HFF-Myc (cell line): ENCODE data around the gene RABGEF1.
"Not testable (repeated sequence)": the region's sequence is repeated elsewhere in the genome, so short reads cannot be mapped to it uniquely, and the experiment has no call there.

Experiments
- DNase-seq: peaks from one replicate; pipeline ENCODE4 v3.0.0-alpha.2; 2011; ENCODE audit warnings: low read depth; ENCODE audit errors: extremely low read depth
- H3K4me3 ChIP-seq: replicated peaks from 2 replicates; pipeline ENCODE4 v1.5.1; 2011; ENCODE audit warnings: low read depth, mild to moderate bottlenecking, control low read depth, low read length
- TF ChIP-seq, protein P1 (sequence below): IDR thresholded peaks from 2 replicates; pipeline ENCODE4 v1.5.1; 2012; ENCODE audit warnings: mild to moderate bottlenecking, low read depth, low read length, control low read depth; ENCODE audit errors: missing control alignments

RABGEF1 gene

DNA sequence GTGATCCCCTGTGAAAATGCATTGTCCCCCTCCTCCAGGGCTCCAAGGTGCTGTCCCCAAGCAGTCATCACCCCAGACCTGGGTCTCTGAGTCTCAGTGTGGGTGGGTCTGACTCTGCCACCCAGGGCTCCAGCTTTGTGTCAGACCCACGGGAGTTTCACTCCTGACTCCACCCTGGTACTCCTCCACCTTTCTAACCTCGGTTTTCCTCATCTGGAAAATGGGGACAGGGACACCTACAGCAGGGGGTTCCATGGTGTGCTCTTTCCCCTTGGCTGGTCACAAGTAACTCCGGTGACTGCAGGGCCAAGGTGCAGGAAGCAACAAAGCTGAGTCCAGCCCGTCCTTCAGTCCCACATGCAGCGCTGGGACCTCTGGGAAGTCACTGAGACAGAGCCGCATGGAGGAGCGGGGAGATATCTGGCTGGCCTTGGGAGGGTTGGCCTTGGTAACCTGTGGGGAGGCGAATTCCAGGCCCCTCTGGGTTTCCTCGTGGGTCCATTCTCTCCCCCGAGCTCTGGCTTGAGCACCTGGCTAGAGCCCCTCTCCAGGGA is 41.8 kb upstream of the RABGEF1 start:
- H3K4me3 ChIP-seq, result no peak overlapping the region
- no peak for DNase-seq
- TF ChIP-seq, protein P1, sequence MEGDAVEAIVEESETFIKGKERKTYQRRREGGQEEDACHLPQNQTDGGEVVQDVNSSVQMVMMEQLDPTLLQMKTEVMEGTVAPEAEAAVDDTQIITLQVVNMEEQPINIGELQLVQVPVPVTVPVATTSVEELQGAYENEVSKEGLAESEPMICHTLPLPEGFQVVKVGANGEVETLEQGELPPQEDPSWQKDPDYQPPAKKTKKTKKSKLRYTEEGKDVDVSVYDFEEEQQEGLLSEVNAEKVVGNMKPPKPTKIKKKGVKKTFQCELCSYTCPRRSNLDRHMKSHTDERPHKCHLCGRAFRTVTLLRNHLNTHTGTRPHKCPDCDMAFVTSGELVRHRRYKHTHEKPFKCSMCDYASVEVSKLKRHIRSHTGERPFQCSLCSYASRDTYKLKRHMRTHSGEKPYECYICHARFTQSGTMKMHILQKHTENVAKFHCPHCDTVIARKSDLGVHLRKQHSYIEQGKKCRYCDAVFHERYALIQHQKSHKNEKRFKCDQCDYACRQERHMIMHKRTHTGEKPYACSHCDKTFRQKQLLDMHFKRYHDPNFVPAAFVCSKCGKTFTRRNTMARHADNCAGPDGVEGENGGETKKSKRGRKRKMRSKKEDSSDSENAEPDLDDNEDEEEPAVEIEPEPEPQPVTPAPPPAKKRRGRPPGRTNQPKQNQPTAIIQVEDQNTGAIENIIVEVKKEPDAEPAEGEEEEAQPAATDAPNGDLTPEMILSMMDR, result no peak

DNA sequence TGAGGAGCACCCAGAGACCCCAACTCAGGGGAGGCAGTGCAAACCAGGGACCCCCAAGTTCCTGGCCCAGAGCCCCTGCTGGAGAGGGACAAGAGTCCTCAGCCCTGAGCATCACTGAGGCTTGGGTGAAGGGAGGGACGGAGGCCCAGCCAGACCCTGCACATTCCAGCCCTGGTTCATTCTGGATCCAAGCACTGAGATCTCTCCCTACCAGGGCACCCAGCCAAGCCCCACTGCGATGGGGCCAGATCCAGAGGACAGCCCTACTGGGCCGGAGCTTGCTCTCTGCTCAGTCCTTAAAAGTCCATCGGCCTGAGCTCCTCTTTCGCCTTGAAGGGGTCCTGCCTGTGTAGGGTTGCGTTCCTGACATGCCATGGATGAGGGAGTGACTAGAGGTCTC is 40.5 kb upstream of the RABGEF1 start:
- DNase-seq, result no peak
- no peak overlapping the region for H3K4me3 ChIP-seq
- TF ChIP-seq, protein P1, result no peak

DNA sequence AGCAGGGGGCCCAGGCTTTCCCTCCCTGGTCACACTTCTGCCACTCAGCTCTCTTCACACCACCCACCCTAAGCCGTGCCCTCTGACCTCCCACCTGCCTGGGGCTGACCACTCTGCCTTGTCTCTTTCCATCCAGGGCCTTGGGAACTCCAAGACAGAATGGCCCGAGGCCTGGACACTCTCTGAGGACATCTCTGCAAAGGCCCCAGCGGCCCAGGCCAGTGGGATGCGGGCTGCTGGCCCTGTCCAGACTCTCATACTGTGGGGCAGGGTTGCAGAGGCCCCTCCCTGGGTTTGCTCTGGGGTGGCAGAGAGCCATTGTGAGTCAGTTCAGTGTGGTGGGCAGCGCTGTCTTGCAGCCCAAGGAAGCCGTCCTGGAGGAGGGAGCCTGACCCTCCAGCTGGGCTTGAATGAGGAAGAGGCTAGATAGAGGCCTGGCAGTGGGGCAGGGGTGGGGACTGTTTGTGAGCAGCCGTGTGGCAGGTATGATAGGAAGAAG is 39.9 kb upstream of the RABGEF1 start:
- DNase-seq, result no peak
- TF ChIP-seq, protein P1, result no peak

DNA sequence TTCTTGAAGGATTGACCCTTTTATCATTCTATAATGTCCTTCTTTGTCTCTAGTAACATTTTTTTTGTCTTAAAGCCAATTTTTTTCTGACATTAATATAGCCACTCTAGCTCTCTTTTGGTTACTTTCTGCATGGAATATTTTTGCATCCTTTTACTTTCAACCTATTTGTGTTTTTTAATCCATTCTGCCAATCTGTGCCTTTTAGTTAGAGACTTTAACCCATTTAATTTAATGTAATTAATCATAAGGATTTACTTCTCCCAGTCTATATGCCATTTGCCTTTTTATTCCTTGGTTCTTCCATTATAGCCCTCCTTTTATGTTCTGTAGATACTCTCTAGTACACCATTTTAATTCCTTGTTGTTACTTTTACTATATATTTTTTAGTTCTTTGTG is 32.7 kb upstream of the RABGEF1 start:
- no peak overlapping the region for H3K4me3 ChIP-seq
- TF ChIP-seq, protein P1, result no peak
- DNase-seq, result no peak

More for the DNA sequence above, 39.9 kb upstream of the RABGEF1 start:
- no peak overlapping the region for H3K4me3 ChIP-seq

DNA sequence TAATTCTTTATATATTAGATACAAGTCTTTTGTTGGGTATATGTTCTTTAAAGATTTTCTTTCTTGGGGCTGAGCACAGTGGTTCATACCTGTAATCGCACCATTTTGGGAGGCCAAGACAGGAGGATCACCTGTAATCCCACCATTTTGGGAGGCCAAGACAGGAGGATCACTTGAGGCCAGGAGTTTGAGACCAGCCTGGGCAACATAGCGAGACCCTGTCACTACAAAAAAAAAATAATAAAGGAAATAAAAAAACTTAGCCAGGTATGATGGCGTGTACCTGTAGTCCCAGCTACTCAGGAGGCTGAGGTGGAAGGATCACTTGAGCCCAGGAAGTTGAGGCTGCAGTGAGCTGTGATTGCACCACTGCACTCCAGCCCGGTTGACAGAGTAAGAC is 29.8 kb upstream of the RABGEF1 start:
- not testable (repeated sequence) for DNase-seq, H3K4me3 ChIP-seq

DNA sequence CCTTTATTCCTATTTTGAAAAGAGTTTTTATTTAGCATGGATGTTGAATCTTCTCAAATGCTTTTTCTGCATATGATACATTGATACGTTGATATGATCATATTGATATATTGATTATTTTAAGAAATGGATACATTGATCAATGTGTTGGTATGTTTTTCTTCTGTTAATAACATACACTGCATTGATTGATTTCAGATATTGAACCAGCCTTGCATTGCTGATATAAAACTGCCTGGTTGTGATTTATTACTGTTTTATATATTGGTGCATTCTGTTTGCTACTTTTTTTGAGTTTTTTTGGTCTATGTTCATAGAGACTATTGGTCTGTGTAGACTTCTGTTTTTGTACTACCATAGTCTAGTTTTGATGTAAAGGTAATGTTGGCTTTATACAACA is 26.8 kb upstream of the RABGEF1 start:
- no peak overlapping the region for H3K4me3 ChIP-seq
- DNase-seq, result no peak
- TF ChIP-seq, protein P1, result no peak

DNA sequence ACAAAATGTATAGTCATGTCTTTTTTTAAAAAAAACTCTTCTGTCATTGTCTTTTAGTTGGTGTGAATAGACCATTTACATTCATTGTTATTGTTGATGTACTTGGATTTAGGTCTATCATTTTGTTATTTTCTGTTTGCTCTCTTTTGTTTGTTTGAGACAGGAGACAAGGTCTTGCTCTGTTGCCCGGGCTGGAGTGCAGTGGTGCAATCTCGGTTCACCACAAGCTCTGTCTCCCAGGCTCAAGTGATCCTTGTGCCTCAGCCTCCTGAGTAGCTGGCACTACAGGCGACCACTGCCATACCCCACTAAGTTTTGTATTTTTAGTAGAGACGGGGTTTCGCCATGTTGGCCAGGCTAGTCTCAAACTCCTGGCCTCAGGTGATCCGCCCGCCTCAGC is 23.9 kb upstream of the RABGEF1 start:
- not testable (repeated sequence) for DNase-seq, H3K4me3 ChIP-seq

DNA sequence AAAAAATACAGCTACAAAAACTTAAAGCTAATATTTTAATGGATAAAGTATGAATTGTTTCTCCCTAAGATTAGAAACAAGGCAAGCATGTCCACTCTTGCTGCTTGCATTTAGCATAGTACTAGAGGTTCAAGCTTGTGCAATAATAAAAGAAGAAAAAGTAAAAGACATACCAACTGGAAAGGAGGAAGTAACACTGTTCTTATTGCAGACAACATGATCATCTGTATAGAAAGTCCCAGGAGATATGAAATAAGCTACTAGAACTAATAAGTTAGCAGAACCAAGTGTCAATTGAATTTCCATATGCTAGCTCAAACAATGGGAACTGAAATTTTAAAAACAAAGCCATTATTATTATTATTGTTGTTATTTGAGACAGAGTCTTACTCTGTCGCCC is 20.0 kb upstream of the RABGEF1 start:
- no peak overlapping the region for H3K4me3 ChIP-seq
- no peak for DNase-seq
- TF ChIP-seq, protein P1, result no peak
